HG02642 (cell line): ENCODE measurements around the gene SPECC1L.

Experiments
- ATAC-seq: cut with Tn5 transposase; IDR thresholded peaks from one replicate; pipeline ENCODE4 v1.9.1; 2021; ENCODE audit warnings: mild to moderate bottlenecking; ENCODE audit not compliant: unreplicated experiment, poor library complexity

SPECC1L gene

GRCh38 chr22:24353121-24353520 lies 82.5 kb downstream of the SPECC1L start:
- no peak for ATAC-seq

GRCh38 chr22:24355574-24355973 lies 84.9 kb downstream of the SPECC1L start:
- no peak for ATAC-seq

GRCh38 chr22:24357547-24357946 lies 86.9 kb downstream of the SPECC1L start:
- ATAC-seq = no peak

GRCh38 chr22:24358105-24358836 lies 87.6 kb downstream of the SPECC1L start:
- ATAC-seq = no peak

DNA sequence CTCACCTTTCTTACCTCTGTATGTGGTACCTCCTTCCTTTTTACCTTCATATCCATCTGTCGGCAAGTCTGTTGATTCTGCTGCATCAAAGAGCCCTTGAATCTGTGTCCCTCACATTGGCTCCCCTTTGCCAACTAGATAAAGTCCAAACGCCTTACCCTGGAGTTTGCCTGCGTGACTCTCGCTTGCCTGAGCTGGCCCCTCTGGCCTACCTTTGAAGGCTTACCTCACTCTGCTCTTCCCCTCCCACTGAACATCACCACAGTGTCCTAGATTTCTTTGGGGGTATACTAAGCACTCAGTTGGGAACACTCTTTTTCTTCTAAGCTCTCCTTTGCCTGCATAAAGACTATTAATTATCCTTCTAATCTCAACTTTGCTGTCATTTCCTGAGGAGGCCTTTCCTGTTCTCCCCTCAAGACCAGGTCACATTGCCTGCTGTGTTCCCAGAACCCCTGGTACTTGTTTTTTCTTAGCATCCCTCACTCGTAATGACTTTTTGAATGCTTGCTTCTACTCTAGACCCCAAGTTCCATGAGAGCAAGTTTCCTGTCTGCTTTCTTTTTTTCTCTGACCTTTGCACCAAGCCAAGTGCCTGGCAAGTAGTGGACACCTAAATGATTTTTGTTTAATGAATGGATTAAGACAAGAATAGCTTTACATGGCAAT lies 89.0 kb downstream of the SPECC1L start:
- no peak for ATAC-seq

GRCh38 chr22:24361976-24362646 lies 91.5 kb downstream of the SPECC1L start:
- no peak for ATAC-seq

DNA sequence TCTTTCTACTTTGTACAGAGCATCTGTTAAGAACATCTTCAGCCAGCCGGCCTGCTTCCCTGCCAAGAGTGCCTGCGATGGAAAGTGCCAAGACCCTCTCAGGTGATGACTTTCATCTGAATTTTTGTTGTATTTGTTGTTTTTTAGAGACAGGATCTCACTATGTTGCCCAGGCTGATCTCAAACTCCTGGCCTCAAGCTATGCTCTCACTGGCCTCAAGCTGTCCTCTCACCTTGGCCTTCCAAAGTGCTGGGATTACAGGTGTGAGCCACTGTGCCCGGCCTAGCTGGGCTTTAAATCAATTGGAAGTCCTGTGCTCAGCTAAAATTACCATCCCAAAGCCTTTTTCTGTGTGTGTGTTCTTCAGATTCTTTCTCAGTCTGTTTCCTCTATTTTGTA lies 92.6 kb downstream of the SPECC1L start:
- ATAC-seq = no peak

DNA sequence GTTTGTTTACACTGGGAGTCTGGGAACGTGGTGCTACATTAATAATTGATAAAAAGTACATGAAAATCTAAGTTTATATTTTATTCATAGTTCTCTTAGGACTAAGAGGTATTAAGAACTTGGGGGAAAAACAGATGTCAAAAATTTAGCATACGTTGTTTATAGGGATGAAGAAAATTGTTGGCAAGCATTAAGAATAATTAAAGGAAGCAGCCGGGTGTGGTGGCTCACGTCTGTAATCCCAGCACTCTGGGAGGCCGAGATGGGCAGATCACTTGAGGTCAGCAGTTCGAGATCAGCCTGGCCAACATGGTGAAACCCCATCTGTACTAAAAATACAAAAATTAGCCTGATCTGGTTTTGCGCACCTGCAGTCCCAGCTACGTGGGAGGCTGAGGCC lies 96.1 kb downstream of the SPECC1L start:
- ATAC-seq = no peak

- no peak for ATAC-seq
Observed at GRCh38 chr22:24367841-24368240, 97.2 kb downstream of the SPECC1L start.

GRCh38 chr22:24370401-24370800 lies 99.8 kb downstream of the SPECC1L start:
- no peak for ATAC-seq

DNA sequence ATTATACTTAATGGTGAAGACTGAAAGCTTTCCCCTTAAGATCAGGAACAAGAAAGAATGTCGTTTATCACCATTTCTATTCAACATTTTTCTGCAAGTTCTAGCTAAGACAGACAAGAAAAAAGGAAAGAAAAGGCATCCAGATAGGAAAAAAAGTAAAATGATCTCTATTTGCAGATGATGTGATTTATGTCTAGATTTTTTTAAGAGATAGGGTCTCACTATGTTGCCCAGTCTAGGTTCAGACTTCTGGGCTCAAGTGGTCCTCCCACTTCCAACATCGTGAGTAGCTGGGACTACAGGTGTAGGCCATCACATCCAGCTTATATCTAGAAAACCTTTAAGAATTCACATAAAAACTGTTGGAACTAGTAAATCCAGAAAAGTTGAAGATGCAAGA lies 105.4 kb downstream of the SPECC1L start:
- ATAC-seq = no peak

GRCh38 chr22:24376586-24376985 lies 106.0 kb downstream of the SPECC1L start:
- ATAC-seq = no peak

- no peak for ATAC-seq
Observed at GRCh38 chr22:24379536-24379935, 108.9 kb downstream of the SPECC1L start.

DNA sequence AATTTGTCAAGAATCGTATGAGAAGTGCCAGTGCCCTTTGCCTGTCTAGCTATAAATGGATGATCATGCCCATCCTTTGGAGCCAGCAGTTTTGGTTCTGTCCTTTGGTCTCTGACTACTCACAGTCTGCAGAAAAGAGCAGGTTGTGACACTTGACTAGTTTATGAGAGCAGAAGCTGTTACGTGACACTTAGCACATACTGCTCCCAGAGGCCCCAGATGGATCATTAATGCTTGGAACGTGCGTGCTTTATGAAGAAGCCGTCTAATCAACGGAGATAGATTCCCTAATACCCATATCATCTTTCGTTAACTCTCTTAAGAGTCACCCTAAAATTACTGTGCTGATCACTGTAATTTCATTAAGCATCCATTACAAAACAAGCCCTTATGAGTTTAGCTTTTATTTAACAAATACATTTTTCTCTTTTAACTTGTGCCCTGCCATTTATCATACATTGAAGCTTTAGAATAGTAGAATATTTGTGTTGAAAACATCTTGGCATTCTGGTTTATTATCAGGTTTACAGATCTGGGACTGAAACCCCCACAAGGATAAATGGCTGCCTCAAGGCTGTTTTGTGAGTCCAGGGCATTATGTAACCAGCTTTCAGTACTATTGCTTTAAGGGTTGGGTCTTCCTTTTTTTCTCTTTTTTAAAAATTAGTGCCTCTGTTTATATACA lies 109.7 kb downstream of the SPECC1L start:
- ATAC-seq = no peak

DNA sequence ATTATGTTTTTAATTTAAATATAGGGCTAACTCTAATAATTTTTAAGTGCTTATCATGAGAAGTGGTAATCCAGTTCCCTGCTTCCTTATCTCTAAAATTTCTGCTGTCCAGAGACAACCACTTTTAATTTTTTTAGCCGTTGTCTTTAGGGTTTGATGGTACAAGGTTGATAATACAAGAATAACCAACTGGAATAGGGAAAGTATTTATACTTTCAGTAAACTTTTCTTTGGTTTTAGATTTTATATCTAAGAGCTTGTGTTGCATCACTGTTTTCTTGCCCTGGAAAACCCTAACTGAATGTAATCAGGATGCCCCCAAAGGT lies 110.2 kb downstream of the SPECC1L start:
- ATAC-seq = no peak

GRCh38 chr22:24383061-24383460 lies 112.4 kb downstream of the SPECC1L start:
- no peak for ATAC-seq

- ATAC-seq = no peak
Observed at GRCh38 chr22:24384131-24384530, 113.5 kb downstream of the SPECC1L start.

- no peak for ATAC-seq
Observed at GRCh38 chr22:24386937-24387471, 116.4 kb downstream of the SPECC1L start.

DNA sequence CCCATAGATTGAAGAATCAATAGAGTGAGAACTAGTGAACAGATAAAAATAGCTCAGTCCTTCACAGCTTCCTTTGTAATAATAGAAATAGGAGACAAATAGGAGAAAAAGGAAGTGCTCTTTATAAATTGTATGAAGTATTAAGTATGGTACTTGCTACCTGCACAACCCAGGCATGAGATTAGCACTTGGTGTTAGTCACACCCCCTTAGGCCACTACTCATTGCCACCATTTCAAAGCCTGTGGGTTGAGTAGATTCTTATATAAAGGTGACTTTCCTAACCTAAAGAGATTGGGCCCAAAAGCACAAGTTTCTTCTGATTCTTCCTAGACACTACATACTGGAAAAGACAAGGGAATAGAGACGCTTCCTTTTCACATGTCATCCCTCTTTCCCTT lies 119.0 kb downstream of the SPECC1L start:
- ATAC-seq = no peak

DNA sequence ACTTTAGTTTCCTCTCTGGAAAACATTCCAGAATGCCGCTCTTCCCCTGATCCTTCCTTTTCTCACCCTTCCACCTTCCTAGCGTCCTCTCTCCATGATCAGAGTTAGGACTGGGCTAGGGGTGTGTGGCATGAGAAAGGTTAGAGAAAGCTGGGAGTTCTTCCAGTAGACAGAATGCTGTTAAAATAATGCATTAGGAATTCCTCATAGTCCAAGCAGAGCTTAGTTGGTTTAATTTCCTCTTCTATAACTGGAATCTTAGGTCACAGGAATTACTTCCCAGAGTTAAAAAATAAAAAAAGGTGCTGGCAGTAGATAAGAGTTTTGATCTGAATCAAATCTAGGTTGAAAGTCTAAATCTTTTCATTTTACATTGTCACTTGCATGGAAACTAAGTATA lies 119.5 kb downstream of the SPECC1L start:
- no peak for ATAC-seq

DNA sequence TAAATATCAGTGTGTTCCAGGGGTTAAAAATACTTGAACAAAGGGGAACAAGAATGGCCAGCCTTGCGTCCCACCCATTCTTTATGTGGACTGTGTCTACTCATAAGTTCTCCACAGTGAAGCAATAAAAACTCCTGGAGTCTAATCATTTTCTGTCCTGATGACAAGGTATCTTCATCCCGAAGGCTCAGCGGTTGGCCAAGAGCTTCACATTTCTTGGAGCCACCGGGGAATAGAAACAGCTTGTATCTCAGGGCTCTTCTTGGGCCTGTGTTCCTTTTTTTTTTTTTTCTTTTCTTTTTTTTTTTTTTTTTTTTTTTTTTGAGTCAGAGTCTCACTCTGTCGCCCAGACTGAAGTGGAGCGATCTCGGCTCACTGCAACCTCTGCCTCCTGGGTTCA lies 119.9 kb downstream of the SPECC1L start:
- no peak for ATAC-seq
